22Rv1 (cell line): ENCODE results near the gene TGFBR3.

Experiments used
- CTCF ChIP-seq: fragments of 450-650 bp; IDR thresholded peaks from 2 replicates; pipeline ENCODE4 v1.5.1; 2017; ENCODE audit warnings: mild to moderate bottlenecking
- ZFX ChIP-seq: fragments of 450-650 bp; IDR thresholded peaks from 2 replicates; pipeline ENCODE4 v1.6.1; 2017; ENCODE audit warnings: antibody characterized with exemption, borderline replicate concordance

DNA sequence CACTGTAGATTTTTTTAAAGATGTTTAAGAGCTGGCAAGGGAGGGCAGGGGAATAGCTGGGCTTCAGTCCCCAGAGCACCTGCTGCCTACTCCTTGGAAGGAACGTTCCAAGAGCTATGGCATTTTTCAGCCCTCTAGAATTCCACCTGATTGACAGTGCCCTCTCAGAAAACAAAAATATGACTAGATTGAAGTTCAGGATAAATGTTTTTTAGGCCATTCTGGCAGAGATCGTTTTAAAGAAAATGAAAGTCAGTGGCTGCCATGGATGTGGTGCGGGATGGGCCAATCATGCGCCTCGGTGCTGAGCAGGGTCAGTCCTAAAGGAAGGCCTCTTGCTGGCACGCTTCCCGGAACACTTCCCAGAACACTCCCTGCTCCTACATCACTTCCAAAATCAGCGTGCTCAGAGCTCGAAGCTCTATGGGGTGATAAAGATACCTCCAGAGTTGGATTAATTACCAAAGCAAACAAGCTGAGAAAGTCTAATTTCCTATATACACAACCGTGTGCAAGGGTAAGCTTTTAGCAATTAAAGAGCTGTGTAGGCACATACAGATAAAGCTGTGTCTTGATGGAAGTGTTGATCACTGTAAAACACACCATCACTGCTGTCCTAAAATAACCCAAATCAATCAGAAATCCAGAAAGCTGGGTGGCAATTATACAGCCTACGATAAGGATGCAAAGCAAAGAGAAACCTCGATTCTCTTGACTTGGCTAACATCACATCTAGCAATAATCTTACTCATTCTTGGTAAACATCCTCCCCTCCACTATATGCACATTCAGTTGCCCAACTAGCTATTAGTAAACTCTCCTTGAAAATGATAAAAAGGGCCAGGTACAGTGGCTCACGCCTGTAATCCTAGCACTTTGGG is 34.6 kb downstream of the TGFBR3 start:
- TF ChIP-seq CTCF: no peak
- no peak for TF ChIP-seq ZFX
